ENCODE data around the gene ZAP70. TPM values are rescaled to one million over a fixed set of nuclear protein-coding genes. Genes with fewer than 3 reads are reported as not detected.
"Not testable (repeated sequence)": the region's sequence is repeated elsewhere in the genome, so short reads cannot be mapped to it uniquely, and the experiment has no call there.

ZAP70 gene
- total and polyA plus RNA-seq, 8 donors: 1.4 to 8.3 (median 2.2) TPM

DNA sequence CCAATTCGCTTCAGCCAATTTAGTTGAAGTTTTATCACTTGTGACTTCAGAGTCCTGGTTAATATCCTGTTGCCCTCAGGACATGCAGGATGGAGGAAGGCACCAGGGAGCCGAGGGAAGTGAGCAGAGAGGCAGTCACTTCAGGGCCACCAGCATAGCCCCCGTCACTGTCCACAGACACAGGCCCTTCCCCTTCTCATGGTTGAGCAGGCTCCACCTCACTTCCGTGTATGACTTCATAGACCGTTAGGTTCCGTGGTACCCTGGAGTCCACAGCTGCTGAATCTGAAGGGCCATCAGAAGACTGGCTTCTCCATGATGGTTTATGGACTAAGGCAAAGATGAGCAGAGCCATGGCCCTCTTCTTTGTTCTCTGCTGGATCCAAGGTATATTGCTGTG is 43.9 kb upstream of the ZAP70 start, which contains the start of gene C2orf92:
Gene C2orf92 (plus strand): TSS at position 266 of the 400 bp plus-strand sequence. CDS start 76 bp downstream, at position 342.
- Histone ChIP-seq H3K4me1 (peaks cover 0 to 7% of the 10 kb centered on the region in 2 donors), H3K9me3 (no peaks in the 10 kb centered on the region), H3K27me3 (no peaks in the 10 kb centered on the region), H3K4me3 (no peak within 1 kb of the TSS), H3K36me3 (no peaks in the 10 kb centered on the region), H3K27ac (no peak within 1 kb of the TSS)
- DNase-seq (no peak), ATAC-seq (no peak)
- TF ChIP-seq, protein P1, sequence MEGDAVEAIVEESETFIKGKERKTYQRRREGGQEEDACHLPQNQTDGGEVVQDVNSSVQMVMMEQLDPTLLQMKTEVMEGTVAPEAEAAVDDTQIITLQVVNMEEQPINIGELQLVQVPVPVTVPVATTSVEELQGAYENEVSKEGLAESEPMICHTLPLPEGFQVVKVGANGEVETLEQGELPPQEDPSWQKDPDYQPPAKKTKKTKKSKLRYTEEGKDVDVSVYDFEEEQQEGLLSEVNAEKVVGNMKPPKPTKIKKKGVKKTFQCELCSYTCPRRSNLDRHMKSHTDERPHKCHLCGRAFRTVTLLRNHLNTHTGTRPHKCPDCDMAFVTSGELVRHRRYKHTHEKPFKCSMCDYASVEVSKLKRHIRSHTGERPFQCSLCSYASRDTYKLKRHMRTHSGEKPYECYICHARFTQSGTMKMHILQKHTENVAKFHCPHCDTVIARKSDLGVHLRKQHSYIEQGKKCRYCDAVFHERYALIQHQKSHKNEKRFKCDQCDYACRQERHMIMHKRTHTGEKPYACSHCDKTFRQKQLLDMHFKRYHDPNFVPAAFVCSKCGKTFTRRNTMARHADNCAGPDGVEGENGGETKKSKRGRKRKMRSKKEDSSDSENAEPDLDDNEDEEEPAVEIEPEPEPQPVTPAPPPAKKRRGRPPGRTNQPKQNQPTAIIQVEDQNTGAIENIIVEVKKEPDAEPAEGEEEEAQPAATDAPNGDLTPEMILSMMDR (IDR thresholded peaks at IDR 0.05): no peak
- intact Hi-C loops (cut with DNase I): no loop called here

DNA sequence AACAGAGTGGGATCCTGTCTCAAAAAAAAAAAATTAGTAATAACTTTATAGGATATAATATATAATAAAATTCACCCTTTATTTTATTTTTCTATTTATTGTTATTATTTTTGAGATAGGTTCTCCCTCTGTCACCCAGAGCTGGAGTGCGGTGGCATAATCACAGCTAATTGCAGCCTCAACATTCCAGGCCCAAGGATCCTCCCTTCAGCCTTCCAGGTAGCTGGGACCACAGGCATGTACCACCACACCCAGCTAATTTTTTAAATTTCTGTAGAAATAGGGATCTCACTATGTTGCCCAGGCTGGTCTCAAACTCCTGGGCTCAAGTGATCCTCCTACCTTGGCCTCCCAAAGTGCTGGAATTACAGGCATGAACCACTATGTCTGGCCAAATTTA is 42.9 kb upstream of the ZAP70 start:
- Histone ChIP-seq H3K4me1 (no peaks in the 10 kb centered on the region), H3K27ac (no peak overlapping the region), H3K36me3 (no peaks in the 10 kb centered on the region), H3K4me3 (no peak overlapping the region), H3K27me3 (no peaks in the 10 kb centered on the region), H3K9me3 (no peaks in the 10 kb centered on the region)
- no peak for ATAC-seq
- no peak for DNase-seq
- TF ChIP-seq, protein P1 (IDR thresholded peaks at IDR 0.05): no peak
- intact Hi-C loops (cut with DNase I): no loop called here

DNA sequence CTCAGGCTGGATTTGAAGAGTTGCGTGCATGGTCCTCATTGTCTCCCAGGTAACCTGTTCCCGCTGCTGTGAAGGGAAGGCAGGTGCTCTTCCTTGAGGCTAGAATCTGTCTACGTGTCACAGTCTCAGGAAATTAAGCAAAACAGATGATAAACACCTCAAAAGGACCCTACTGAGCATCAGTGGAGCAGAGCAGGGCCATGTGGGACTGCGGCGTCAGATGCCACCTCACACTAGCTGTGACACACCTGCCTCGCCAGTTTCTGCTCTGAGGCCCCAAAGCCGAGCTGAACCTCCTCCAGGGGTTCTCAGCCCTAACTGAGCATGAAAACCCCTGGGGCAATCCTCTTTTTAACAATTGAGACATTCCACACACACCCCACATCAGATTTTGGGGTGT is 41.9 kb upstream of the ZAP70 start:
- Histone ChIP-seq H3K27me3 (no peaks in the 10 kb centered on the region), H3K36me3 (no peaks in the 10 kb centered on the region), H3K27ac (no peak overlapping the region), H3K4me3 (no peak overlapping the region), H3K9me3 (no peaks in the 10 kb centered on the region), H3K4me1 (no peaks in the 10 kb centered on the region)
- TF ChIP-seq, protein P1 (IDR thresholded peaks at IDR 0.05): no peak
- intact Hi-C loops (cut with DNase I): no loop called here
- ATAC-seq (no peak), DNase-seq (no peak)

DNA sequence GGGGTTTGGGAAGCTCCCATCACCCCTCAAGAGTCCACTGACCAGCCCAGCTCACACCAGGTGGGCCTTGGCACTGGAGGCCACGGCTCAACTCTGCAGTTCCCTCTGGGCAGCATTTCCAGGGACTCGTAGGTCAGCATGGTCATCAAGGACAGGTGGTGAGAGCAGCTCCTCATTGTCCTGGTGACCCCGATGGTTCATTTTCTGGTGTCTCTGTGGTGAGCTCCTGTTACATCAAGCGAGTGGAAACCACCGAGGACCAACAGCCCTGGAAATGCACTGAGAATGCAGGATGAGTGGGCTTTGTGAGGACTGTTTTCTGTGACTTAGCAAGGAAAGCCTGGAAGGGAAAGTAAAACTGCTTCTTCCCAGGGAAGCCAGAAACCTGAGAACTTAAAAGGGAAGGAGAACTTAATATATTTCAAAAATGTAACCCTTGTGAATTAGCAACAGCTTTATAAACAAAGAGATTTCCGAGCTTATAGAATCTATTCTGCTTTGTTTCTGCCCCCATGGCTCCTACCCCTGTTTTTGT is 40.7 kb upstream of the ZAP70 start:
- H3K9me3 ChIP-seq; H3K4me1 ChIP-seq; DNase-seq; H3K36me3 ChIP-seq; H3K27me3 ChIP-seq; H3K27ac ChIP-seq; intact Hi-C loops (cut with DNase I); ATAC-seq; H3K4me3 ChIP-seq: not testable (repeated sequence)

DNA sequence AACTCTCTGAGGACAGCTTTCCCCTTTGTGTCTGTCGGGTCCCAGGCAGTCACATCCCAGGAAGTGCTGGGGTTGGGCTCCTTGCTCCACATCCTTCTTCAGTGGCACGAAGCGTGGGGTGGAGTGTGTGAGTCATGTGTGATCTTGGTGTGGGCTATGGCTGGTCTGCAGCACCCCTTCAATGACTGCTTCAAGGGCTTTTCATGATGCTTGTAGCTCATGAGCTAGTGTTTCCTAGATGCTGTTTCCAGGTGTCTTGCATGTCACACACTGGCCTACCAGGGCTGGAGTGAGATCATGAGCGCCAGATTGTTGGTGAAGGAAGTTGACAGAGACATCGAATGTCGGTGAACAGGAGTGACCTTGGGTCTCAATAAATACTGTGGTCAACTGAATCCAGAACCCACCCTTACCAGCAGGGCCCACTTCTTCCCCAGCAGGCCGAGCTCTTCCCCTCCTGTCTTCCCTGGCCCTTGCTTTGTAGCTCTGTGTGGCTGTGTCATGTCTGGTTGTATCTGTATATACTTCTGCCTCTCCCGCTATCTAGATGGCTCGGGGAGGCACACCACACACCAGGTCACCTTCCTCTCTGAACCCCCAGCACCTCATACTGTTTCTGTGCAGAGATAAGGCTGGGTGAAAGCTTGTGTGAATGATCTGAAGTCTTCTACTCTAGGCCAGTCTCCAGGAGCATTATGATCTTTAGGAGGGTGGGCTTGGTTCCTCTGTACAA is 40.0 kb upstream of the ZAP70 start:
- Histone ChIP-seq H3K27ac (no peak overlapping the region), H3K4me3 (no peak overlapping the region), H3K9me3 (no peaks in the 10 kb centered on the region), H3K4me1 (no peaks in the 10 kb centered on the region), H3K36me3 (no peaks in the 10 kb centered on the region), H3K27me3 (no peaks in the 10 kb centered on the region)
- DNase-seq (no peak), ATAC-seq (no peak)
- TF ChIP-seq, protein P1 (IDR thresholded peaks at IDR 0.05): no peak
- intact Hi-C loops (cut with DNase I): no loop called here
